ENCODE measurements around the gene SELENOO. TPM values are rescaled to one million over a fixed set of nuclear protein-coding genes. Genes with fewer than 3 reads are reported as not detected.

Gene SELENOO
- total RNA-seq, 1 experiment from 2014 or later = 27.0 TPM

DNA sequence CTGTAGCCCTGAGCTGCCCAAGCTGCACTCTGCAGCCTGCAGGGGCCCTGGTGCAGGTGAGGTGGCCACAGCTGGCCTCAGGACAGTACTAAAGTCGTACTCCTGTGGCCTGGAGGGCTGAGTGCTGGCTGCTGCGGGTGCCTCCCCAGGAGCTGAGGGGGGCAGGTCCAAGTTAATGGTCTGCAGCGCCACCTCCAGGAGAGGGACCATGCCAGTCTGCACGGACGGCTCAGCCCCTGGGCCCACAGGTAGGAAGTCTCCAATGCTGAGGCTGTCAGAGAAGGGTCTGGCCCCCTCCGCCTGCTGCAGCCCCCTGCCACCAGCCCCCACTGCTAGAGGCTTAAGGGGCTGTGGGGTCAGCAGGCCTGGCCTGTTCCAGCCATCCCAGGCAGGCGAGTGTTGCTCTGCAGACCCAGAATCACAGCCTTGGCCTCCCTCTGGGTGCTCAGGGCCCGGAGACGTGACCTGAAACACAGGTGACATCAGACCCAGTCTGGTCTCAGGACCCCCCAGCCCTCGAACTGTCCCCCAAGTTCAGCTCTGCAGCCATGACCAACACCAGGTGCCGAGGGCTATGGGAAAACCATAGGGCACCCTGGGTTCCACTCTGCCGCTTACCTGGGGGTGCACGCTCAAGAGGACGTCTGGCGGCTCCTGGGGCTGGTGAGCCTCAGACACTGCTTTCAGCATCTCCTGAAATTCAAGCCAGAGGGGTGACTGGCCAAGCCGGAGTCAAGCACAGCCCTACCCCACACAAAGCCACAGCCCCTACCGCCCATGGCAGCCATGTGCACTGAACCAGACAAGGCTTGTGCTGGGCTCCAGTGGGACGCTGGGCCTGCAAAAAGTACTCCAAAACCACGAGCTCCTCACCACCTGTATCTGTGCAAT is 20.8 kb downstream of the SELENOO start:
- ChIA-PET CTCF (interaction anchor here (0.7 to 1.0 kb wide), 3 partner anchors 19 to 80 kb away, joined by 3 to 5 read pairs (median 3); no protein-coding TSS in a partner anchor), POLR2A (no interaction called here)
- no peak for ATAC-seq
- no peaks in the 10 kb centered on the region for H3K27me3 Mint-ChIP-seq (ENCODE audit: low read depth)
- no peak for TF ChIP-seq ZNF121 (CRISPR knock-in tag; IDR thresholded peaks at IDR 0.05)
- no peak for DNase-seq (ENCODE audit: low spot score)
- H3K4me3 Mint-ChIP-seq = no peak overlapping the region
- no peaks in the 10 kb centered on the region for H3K9me3 Mint-ChIP-seq
- H3K36me3 Mint-ChIP-seq = peaks cover 33% of the 10 kb centered on the region
- H3K4me1 Mint-ChIP-seq = peaks cover 5% of the 10 kb centered on the region; the same call in 1 of the 2 replicates
- H3K27ac Mint-ChIP-seq = no peak overlapping the region

DNA sequence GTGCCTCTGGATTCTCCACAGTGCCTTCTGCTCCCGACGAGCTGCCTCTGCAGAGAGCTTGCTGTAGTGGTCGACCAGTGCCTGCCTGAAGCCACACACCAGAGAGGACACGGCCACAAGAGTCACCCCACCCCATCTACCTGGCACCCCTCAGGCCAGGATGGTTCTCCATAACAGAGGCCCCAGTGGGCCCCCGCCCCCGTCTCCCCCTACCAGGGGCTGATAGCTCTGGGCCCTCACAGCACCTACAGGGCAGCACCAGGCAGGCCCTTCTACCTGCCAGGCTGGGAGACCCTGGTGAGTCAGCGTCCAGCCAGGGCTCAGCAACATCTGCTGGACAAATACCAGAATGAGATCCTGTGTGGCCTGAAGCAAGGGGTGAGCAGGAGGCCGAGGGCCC is 21.7 kb downstream of the SELENOO start:
- ChIA-PET POLR2A (no interaction called here), CTCF (interaction anchor here (0.6 kb wide), 1 partner anchor 15 kb away, joined by 3 read pairs; no protein-coding TSS in a partner anchor)
- H3K4me1 Mint-ChIP-seq = peaks cover 5% of the 10 kb centered on the region; the same call in 1 of the 2 replicates
- peaks cover 31% of the 10 kb centered on the region for H3K36me3 Mint-ChIP-seq
- DNase-seq (ENCODE audit: low spot score) = no peak
- no peak overlapping the region for H3K27ac Mint-ChIP-seq
- H3K9me3 Mint-ChIP-seq = no peaks in the 10 kb centered on the region
- no peak overlapping the region for H3K4me3 Mint-ChIP-seq
- TF ChIP-seq, protein P1, sequence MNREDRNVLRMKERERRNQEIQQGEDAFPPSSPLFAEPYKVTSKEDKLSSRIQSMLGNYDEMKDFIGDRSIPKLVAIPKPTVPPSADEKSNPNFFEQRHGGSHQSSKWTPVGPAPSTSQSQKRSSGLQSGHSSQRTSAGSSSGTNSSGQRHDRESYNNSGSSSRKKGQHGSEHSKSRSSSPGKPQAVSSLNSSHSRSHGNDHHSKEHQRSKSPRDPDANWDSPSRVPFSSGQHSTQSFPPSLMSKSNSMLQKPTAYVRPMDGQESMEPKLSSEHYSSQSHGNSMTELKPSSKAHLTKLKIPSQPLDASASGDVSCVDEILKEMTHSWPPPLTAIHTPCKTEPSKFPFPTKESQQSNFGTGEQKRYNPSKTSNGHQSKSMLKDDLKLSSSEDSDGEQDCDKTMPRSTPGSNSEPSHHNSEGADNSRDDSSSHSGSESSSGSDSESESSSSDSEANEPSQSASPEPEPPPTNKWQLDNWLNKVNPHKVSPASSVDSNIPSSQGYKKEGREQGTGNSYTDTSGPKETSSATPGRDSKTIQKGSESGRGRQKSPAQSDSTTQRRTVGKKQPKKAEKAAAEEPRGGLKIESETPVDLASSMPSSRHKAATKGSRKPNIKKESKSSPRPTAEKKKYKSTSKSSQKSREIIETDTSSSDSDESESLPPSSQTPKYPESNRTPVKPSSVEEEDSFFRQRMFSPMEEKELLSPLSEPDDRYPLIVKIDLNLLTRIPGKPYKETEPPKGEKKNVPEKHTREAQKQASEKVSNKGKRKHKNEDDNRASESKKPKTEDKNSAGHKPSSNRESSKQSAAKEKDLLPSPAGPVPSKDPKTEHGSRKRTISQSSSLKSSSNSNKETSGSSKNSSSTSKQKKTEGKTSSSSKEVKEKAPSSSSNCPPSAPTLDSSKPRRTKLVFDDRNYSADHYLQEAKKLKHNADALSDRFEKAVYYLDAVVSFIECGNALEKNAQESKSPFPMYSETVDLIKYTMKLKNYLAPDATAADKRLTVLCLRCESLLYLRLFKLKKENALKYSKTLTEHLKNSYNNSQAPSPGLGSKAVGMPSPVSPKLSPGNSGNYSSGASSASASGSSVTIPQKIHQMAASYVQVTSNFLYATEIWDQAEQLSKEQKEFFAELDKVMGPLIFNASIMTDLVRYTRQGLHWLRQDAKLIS (CRISPR knock-in tag; IDR thresholded peaks at IDR 0.05; ENCODE audit: borderline replicate concordance) = no peak
- TF ChIP-seq FOXJ3 (CRISPR knock-in tag; IDR thresholded peaks at IDR 0.05; ENCODE audit: borderline replicate concordance) (no peak), EMX1 (CRISPR knock-in tag; IDR thresholded peaks at IDR 0.05) (no peak)
- TF ChIP-seq, protein P2, sequence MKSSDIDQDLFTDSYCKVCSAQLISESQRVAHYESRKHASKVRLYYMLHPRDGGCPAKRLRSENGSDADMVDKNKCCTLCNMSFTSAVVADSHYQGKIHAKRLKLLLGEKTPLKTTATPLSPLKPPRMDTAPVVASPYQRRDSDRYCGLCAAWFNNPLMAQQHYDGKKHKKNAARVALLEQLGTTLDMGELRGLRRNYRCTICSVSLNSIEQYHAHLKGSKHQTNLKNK (CRISPR knock-in tag; IDR thresholded peaks at IDR 0.05) = no peak
- no peaks in the 10 kb centered on the region for H3K27me3 Mint-ChIP-seq (ENCODE audit: low read depth)
- no peak for ATAC-seq

DNA sequence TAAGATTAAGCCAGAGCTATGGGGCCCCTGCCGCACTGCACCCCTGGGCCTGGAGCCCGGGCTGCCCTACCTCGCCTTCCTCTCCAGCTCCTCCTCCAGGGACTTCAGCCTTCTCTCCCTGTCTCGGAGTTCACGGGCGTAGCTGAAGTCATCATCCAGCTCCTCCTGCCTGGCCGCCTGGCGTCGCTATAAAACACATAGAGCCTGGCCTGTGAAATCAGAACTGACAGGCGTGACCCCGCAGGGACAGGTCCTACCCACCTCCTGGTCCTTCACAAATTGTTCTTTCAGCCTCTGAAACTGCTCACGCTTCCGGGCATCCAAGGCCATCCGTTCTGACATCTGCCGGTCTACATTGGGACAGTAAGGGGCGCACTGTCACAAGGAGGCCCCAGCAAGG is 23.3 kb downstream of the SELENOO start:
- H3K36me3 Mint-ChIP-seq = peaks cover 27% of the 10 kb centered on the region
- no peak overlapping the region for H3K4me3 Mint-ChIP-seq
- H3K9me3 Mint-ChIP-seq = no peaks in the 10 kb centered on the region
- peaks cover 3% of the 10 kb centered on the region; the same call in 1 of the 2 replicates for H3K4me1 Mint-ChIP-seq
- no peak for DNase-seq (ENCODE audit: low spot score)
- TF ChIP-seq, protein P3, sequence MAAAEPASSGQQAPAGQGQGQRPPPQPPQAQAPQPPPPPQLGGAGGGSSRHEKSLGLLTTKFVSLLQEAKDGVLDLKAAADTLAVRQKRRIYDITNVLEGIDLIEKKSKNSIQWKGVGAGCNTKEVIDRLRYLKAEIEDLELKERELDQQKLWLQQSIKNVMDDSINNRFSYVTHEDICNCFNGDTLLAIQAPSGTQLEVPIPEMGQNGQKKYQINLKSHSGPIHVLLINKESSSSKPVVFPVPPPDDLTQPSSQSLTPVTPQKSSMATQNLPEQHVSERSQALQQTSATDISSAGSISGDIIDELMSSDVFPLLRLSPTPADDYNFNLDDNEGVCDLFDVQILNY (CRISPR knock-in tag; IDR thresholded peaks at IDR 0.05) = no peak
- TF ChIP-seq, protein P4, sequence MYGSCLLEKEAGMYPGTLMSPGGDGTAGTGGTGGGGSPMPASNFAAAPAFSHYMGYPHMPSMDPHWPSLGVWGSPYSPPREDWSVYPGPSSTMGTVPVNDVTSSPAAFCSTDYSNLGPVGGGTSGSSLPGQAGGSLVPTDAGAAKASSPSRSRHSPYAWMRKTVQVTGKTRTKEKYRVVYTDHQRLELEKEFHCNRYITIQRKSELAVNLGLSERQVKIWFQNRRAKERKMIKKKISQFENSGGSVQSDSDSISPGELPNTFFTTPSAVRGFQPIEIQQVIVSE (CRISPR knock-in tag; IDR thresholded peaks at IDR 0.05; ENCODE audit: borderline replicate concordance) = no peak
- TF ChIP-seq RELA (CRISPR knock-in tag; IDR thresholded peaks at IDR 0.05; ENCODE audit: borderline replicate concordance) (no peak), ZNF416 (CRISPR knock-in tag; IDR thresholded peaks at IDR 0.05) (no peak), MAX (CRISPR knock-in tag; IDR thresholded peaks at IDR 0.05) (no peak), ZNF138 (CRISPR knock-in tag; conservative IDR thresholded peaks at IDR 0.05) (no peak), SOX15 (CRISPR knock-in tag; IDR thresholded peaks at IDR 0.05) (no peak), GABPB1 (CRISPR knock-in tag; IDR thresholded peaks at IDR 0.05) (no peak)
- CTCF ChIA-PET = interaction anchor here (0.9 to 1.9 kb wide), 4 partner anchors 13 to 29 kb away, joined by 3 to 4 read pairs (median 4); no protein-coding TSS in a partner anchor
- no peak overlapping the region for H3K27ac Mint-ChIP-seq
- POLR2A ChIA-PET = no interaction called here
- no peak for ATAC-seq
- no peaks in the 10 kb centered on the region for H3K27me3 Mint-ChIP-seq (ENCODE audit: low read depth)

Measured in WTC11 (cell line).